ENCODE data around the gene TRIP13.
A peak's percentile ranks its signal among the peaks of the same experiment; 100 is the strongest.

The TRIP13 gene

DNA sequence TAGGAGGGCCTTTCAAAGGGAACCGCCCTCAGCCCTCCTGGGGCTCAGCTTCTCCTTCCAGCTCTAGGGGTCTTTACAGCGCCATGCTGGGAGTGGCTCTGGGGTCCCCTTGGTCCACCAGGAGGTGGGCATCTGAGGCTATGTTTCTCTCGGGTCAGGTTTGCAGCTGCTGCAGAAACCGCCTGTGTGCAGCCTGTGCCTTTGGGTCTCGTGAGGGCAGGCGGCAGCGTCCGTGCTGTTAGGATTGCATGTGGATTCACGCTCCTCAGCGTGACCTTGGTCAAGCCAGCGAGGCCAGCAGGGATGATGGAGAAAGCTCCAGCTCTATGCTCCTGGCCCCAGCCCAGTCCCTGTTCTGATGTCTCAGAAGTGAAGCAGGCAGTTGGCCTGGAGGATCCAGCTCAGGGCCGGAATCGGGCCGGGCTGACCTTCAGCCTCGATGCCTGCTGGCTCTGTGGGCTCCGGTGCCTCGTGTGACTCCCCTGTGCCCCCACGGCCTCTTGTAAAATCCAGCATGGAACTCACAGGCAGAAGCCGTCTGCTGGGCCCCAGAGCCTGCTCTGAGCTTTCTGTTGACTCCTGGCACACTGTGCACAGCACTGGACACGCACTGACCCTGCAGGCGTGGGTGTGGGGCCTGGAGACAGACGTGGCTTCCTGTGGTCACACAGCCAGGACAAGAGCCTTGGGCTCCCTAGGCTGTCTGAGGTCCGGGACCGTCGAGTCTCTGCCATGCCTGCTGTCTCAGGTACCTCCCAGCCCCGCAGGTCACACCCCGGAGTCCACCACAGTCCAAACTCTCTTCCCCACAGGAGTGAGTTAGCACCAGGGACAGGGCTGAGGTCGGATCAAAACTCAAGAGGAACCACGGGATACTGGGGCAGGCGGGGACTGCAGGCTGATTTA lies 54.3 kb downstream of the TRIP13 start:
- Histone ChIP-seq H3K27ac (peak overlapping the region in 1 of 21 experiments; percentile 24), H3K4me3 (no peak overlapping the region)

DNA sequence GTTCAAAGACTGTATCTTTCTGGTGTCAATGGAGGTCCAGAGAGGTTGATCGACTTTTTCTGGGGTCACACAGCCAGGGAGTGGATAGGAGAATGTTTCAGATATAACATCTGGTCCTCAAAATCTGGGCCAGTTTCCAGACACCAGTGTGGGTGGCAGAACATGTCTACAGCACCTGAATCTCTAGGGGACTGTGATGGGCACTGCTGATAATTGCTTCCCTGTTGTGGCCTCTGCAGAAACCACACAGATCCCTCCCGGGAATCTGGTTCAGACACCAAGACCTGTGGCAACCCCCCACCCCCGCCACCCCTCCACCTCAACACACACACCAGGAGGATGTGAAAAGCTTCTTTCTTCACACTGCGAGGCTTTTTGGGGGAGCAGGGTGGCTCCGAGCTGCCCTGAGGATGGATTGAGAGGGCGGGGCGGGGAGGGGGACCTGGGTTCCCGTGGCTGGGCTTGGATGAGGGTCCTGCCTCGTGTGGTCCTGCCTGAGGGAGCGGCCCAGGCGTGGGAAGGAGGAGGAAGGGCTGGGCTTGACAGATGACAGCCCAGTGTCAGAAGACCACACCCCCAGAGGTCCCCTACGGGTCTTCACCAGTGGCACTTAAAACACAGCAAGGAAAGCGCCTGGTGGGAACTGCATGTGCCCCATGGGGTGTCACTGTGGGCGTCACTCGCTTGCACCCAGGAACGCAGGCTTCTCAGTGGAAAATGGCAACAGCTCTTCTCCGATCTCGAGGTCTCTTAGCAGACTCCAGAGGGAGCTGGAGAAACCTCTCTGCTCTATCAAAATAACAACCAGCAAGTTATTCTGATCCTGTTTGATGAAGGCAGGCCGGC lies 55.2 kb downstream of the TRIP13 start:
- Histone ChIP-seq H3K4me3 (no peak overlapping the region), H3K27ac (no peak overlapping the region)

DNA sequence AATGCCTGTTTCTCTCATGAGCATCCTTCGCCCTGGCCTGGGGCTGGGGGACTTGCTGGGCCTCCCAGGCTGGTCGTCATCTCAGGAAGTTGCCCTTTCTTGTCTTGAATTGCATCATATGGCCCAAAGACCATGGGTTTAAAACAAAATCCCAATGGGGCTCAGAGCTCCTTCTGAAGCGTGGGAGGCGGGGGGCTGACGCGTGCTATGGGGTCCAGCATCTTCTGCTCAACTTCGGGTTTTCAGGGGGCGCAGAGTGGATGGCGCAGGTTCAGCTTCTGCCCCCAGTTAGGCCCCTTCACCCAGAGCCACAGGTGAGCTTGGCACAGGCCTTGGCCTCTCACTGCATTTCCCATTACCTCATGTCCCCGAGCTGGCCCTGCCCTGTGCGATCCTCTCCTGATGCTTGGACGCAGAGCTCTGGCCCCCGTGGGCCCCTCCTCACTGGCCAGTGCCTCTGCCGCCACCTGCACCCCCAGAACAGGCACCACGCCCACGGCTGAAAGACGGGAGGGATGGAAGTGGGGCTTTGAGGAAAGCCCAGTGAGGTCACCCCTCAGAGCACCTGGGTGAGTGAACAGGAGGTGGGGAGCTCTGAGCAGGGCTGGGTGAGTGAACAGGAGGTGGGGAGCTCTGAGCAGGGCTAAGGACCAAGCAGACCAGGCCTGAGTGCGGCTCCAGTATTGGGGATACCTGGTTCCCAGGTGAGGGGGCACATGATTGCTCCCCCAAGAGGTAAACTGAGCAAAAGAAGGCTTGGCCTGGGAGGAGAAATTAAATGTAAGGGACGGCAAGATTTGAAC lies 56.0 kb downstream of the TRIP13 start:
- Histone ChIP-seq H3K27ac (no peak overlapping the region), H3K4me3 (no peak overlapping the region)

DNA sequence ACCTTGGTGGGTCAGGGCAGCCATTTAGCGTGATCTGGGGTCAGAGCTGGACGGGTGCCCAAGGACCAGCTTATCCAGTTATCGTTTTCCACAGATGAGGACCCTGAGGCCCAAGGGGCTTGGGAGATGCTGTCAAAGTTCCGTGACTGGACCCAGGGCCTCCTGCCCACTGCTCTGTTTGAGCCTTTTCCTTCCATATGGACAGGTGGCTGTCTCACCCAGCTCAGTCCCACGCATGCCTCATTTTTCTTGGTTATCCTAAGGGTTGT lies 56.5 kb downstream of the TRIP13 start:
- H3K27ac ChIP-seq = no peak overlapping the region
- H3K4me3 ChIP-seq = no peak overlapping the region

DNA sequence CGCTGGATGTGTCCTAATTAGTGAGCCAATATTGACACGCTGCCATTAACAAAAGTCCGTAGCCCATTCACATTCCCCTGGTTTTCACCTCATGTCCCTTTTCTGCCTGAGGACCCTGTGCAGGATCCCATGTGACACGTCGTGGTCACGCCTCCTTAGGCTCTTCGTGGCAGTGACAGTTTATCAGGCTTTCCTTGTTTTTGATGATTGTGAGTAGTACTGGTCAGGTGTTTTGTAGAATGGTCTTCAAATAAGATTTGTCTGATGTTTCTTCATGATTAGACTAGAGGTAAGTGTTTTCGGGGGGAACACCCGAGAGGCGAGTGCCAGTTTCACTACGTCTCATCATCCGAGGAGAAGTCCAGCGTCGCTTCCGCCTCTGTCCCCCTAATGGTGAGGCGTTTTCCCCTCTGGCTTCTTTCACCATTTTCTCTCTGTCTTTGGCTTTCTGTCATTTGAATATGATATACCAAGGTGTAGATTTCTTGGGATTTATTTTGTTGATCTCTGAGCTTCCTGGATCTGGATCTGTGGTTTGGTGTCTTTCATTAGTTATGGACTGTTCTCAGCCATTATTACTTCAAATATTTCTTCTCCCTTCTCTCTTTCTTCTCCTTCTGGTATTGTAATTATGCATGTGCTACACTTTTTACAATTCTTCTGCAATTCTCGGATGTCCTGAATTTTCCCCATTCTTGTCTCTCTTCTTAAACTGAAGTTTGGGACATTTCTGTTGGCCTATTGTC lies 57.3 kb downstream of the TRIP13 start:
- H3K4me3 ChIP-seq = no peak overlapping the region
- no peak overlapping the region for H3K27ac ChIP-seq

DNA sequence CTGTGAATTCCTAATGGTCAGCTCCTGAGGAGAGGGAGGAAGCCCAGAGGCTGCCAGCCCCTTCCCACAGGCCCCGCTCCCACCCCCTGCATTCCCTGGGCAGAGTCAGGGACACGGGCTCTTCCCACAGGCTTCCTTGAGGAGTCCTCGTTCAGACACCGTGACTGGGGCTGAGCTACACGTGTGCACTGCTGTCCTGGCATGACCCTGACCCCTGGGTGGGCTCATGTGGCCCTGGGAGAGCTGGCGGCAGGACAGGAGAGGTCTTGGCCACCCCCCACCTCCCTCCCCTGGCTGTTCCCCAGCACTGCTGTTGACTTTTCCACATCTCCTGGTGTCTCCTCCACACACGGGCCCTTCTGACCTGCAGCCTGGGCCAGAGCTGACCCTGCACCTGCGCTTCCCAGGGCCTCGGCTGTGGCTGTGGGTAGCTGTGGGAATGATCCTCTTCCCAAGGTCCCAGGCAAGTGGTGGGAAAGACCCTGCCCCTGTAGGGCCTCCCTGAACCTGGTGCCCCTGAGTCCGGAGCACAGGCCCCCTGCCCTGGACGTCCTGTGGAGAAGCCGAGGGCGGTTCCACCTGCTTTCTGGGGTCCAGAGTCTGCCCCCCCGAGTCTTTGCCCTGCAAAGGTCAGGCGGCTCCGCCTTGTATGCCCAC lies 59.4 kb downstream of the TRIP13 start:
- Histone ChIP-seq H3K4me3 (no peak overlapping the region), H3K27ac (no peak overlapping the region)

DNA sequence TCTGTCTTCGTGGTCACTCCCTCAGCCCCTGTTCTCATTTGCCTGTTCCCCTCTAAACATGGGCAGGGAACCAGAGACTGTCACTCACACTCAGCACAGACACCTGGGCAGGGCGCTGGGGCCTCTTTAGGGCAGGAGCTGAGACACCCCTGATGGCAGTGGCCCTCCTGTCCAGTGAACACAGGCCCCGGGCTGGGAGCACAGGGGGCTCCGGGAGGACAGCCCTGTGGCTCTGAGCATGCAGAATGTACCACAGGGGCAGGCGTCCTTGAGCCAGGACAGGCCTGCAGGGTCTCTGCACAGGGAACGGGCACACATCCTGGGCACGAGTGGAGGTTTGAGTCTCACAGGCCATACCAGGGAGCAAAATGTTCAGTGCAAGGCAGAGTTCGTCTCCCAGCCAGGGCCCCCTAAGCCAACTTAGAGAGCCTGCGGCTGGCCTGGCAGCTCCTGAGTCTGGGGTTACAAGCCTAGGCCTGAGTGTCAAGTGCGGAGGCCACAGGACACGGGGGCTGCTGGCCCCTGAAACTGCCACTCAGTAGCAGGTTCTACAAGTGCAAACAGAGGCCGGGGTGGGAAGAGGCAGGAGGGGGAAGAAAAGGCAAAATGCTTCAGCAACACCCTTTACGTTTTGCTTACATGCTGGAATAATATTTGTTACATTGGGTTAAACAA lies 60.0 kb downstream of the TRIP13 start:
- Histone ChIP-seq H3K4me3 (no peak overlapping the region), H3K27ac (no peak overlapping the region)

DNA sequence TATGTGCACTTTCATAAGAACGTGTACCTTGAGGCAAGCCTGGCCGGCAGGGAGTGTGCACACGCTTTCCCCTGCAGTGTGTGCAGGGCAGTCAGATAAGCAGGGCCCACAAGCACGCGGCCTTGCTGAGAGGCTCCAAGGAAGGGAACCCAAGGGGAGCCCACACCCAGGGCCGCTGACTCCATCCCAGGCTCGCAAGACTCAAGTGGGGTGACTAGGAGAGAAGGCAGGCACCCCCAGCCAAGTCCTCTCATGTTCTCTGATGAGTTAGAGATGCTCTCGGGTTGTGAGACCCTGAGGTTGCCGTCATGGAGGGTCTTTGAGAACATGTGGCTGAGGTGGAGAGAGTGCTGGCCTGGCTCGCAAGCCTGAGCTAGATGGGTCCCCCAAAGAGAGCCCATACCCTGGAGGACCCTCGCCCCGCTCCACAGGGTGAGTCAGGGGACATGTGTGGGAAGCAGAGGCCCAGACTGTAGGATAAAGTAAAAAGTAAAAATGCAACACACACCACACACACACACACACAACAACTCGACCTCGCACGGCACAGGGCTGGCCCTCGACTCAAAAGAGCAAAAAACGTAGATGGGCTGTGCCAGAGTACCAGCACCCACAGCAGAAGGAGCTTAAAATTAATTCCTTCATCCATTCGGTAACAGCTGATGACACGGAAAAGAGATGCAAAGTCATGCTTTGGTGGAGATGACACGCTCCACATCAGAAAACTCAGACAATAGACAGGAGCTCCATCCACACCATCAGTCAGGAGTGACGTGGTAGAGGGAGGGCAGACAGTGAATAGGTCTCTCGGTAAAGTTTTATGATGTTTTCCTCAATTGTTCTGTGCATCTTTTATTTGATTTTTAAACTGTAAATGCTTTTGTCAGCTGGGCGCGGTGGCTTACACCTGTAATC lies 61.1 kb downstream of the TRIP13 start:
- Histone ChIP-seq H3K27ac (no peak overlapping the region), H3K4me3 (no peak overlapping the region)

DNA sequence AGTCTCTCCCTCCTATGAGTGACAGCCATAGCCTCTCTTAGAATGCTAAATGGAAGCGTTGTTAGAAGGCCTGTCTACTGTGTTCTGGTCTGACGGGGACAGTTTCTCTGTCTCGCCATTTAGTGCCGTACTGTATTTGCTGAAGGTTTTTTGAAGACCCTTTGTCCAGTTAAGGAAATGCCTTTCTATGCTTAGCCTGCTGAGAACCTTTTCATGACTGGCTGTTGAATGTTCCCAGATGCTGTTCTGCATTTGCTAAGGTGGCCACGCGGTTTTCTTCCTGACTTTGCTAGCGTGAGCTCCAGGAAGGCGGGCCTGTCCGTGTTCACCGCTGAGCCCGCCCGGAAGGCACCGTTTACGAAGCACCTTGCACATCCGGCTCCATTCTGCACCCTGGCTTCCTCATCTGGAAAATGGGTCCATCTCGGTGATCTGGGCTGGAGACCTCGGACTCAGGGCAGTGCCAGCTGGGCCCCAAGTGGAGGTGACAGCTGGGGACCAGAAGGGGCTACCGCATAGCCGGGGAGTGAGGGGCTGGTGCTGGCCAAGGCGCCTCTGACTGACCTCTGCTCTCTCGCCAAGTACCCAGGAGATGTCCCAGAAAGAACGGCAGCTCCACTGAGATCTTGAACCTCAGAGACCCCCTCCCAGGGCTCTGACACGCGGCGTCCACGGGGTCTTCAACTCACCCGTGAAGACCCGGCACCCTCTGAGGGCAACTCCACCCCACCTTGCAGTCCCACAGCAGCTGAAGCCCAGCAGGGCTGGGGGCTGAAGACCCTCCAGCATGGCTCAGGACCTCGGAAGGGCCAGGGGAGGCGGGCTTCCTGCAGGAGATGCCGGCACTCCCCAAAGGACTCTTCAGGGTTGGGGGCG lies 63.4 kb downstream of the TRIP13 start:
- no peak overlapping the region for H3K4me3 ChIP-seq
- peak overlapping the region in 10 of 21 experiments; percentile 7 to 82 (median 56) for H3K27ac ChIP-seq

DNA sequence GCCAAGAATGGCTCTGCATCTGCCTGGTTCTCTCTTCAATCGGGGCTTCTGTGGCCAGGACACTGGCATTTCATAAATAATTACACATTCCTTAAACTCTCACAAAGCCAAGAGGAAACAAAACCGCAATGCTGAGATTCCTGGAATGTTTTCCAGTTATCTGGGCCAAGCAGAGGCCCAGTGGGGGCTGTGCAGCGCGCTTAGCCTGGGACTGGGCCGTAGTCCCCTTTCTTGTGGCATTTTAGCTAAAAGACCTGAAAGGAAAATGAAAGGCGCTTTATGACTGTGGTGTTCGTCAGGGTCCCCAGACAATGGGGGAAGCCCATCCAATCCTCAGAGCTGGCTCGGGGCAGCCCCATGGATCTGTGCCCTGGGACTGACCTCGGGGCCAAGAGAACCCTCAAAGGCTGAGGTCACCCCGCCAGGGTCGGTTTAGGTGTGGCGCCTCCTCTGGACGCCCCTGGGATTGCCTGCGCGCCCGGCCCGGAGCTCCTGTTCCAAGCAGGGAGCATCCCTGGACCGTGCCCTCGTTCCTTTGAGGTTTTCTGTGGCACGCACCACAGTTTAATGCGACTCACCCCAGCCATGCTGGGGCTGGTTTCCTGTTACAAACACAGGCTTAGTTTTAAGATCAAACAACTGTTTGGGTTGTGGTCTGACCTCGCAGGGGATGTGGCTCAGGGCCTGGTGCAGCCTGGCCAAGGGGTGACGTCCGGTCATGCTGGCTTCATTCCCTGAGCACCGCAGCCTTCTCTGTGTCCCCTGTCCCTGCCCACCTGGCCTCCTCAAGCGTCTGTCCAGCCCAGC lies 64.5 kb downstream of the TRIP13 start:
- peak overlapping the region in 14 of 21 experiments; percentile 1 to 82 (median 34) for H3K27ac ChIP-seq

DNA sequence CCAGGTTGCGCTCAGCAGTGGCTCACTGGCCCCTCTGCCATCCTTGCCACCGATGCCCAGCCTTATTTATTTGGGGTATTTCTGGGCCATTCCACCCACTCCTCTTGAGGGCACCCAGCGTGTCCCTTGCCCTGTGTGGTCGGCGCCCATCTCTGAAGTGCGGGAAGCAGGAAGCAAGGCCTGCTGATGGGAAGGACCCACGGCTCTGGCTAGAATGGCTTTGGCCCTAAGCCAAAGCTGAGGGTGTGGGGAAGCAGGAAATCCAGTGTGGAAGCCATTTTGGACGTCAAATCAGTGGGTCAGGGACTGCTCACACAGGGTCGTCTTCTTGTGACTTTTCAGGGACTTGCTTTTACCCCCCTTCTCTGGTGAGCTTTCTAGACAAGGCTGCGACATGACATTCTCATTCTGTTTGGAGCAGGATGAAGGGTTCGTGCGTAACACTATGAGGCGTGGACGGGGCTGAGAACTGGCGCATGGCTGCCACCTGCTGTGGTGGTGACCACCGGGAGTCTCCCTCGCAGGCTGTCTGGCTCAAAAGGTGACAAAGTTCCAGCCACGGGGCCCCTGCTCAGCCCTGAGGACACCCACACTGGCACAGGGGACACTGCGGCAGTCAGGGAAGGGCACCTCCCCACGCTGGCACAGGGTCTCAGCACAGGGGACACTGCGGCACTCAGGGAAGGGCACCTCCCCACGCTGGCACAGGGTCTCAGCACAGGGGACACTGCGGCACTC lies 65.2 kb downstream of the TRIP13 start:
- Histone ChIP-seq H3K4me3 (no peak overlapping the region), H3K27ac (peak overlapping the region in 11 of 21 experiments; percentile 12 to 82 (median 38))

More for the DNA sequence above, 64.5 kb downstream of the TRIP13 start:
- H3K4me3 ChIP-seq = no peak overlapping the region

DNA sequence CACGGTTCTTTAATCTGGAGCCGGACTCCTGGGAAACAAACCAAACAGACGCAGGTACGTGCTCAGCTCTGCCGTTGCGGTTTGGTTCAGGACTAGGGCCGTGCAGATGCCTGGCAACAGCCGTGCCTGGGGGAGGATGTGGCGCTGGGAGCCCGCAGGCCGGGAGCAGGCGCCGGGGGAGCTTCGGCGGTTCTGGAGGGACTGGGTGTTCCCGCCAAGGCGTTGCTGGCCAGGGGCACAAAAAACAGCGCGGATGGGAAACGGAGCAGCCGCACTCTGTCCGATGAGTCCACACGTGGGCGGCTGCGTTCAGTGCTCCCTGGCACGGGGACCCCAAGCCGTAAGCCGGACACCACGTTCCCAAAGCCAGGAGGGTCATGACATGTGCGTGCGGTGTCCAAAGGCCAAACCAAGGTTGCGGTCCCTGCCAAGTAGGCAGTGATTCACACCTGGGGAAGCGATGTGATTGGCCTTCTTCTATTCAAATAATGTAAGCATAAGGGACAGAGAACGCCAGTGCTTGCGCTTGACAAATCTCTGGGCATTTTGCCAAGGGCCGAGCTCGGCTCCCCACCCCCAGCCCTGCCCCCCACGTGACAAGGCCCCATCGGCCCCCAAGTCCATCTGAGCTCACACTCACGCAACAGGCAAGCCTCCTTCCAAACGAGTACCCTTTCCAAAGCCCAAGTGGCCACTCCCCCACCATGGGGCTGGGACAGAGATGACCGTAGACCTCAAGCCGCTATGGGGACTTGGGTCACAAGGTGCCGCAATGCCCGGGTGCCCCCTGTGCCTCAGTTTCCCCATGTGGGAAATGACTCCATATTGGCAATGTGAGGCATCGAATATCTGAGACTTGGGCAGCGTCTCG lies 66.3 kb downstream of the TRIP13 start:
- H3K4me3 ChIP-seq = no peak overlapping the region
- H3K27ac ChIP-seq = no peak overlapping the region

DNA sequence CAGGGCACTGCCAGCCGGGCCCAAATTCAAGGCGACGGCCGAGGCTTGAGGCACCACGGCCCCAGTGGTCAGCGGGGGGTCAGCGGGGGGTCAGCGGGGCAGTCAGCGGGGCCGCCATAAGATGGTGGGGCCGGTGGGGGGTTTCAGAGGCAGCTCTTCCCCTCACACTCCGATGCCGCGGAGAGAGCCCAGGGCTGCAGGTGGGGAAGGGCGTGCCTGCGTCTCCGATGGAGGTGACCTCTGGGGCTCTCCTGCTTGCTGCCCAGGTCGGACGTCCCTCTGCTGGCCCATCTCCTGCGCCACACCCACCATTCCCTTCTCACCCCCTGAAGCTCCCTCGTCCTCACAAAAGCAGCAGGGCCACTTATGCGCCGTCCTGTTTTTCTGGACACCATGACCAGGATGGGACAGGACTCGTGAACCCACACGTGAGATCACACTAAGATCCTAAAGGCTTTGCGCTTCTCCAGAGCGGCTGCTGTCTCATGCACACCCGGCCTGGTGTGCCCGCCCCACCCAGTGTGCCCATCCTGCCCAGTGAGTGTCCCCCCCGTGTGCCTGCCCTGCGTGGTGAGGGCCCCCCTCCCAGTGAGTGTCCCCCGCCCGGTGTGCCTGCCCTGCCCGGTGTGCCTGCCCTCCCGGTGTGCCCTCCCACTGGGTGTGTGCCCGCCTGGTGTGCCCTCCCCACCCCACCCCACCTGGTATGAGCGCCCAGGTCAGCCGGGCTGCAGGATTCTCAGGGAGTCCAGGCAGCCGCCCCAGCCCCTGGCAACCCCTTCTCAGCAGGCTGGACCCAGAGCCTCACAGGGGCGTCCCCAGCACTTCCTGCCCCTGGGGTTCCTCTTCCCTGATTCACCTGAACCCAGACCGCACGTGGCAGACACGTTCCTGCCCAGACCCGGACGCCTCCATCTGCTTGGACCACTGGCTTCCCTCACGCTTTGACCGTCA lies 67.2 kb downstream of the TRIP13 start:
- Histone ChIP-seq H3K4me3 (no peak overlapping the region), H3K27ac (no peak overlapping the region)
